Activated T-cell treated with anti-CD3 and anti-CD28 coated beads, Interleukin-2, amount 50 U/mL, for 48 hours (primary cell): Measurements from ENCODE around the gene LIMS2.

ENCODE experiments used
- DNase-seq, 2 experiments: peaks; one replicate each; pipeline ENCODE4 v3.0.0-alpha.2; 2020

Gene LIMS2

GRCh38 chr2:127675331-127676261, at the start of gene LIMS2:
Gene LIMS2, minus strand, starts transcription at chr2:127675530. Its CDS starts 506 bp downstream, at chr2:127675024.
- DNase-seq = peak in 1 of 2 experiments; percentile 24

DNA sequence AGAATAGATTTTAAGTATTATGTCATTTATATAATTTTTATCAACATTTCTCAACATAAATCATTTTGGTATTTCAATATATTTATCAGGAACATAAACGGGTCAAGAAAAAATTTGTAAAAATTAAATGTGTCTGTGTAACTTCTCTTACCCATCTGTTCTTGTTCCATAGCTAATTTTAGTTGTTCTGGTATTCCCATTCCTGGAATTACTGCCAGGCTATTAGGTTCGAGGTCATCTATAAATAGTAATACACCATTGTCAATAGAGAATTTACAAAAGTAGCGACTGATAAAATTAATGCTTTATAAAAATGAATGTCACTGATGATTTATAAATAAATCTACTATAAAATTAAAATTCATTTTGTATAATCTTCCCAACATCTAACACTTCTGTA, 47.5 kb upstream of the LIMS2 start:
- no peak for DNase-seq

GRCh38 chr2:127721978-127722355, 46.6 kb upstream of the LIMS2 start:
- no peak for DNase-seq

GRCh38 chr2:127721311-127721977, 46.1 kb upstream of the LIMS2 start:
- no peak for DNase-seq

DNA sequence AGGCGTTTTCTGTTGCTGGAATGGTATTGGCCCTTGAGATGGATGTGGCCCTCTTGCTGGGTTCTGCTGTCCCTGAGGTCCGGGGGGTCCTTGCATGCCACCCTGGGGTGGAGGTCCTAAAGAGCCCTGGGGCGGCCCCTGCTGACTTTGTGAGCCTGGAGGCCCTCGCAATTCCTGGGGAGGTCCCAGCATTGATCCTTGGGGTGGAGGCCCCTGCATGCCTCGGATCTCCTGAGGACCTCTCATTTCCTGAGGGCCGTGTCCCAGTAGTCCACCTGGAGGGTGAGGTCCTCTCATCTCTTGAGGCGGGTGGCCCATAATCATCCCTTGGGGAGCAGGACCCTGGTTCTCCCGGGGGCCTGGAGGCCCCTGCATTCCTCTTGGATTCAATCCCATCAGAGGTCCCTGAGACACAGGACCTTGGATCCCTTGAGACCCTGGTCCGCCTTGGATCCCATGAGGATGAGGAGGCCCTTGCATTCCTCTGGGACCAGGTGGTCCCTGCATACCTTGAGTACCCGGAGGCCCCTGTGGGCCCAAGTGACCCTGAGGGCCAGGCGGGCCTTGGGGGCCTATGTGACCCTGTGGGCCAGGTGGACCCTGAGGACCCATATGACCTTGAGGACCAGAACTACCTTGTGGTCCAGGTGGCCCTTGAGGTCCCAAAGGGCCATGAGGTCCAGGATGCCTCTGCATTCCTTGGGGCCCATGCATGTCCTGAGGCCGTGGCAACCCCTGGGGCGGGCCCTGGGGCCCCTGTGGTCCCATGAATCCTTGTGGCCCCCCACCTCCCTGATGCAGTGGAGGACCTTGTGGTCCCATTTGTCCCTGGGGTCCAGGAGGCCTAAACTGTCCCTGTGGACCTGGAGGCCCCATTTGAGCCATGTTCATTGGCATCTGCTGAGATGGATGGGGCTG, 44.2 kb upstream of the LIMS2 start:
- no peak for DNase-seq

GRCh38 chr2:127718271-127718670, 42.9 kb upstream of the LIMS2 start:
- DNase-seq = no peak

DNA sequence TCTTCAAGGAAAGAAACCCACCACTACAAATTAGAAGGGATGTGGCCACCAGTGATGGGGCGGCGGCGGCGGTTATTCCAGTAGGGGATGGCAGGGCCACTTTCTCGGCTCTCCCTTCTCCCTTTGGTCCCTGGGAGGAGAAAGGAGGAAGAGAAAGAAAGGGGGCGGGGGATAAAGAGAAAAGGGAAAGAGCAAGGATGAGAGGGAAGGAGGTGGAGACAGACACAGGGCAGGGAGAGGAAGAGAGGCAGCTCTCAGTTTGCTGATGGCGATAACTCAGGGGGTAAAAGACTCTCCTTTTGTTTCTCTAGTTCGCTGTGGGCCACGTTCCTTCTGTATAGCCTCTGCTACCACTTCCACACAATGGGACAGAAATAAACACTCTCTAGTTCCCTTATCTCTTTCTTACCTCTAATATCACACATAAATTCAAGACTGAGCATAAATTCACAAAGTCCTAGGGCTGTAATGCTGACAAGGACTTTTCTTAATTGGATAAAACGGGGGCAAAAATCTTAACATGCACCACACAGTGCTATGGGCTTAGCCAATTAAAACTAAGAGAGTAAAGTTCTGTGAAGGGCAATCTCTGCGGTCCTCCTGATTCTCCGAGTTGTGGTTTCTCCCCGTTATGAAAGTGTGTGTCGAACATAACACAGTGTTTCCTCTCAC, 40.6 kb upstream of the LIMS2 start:
- DNase-seq = no peak

DNA sequence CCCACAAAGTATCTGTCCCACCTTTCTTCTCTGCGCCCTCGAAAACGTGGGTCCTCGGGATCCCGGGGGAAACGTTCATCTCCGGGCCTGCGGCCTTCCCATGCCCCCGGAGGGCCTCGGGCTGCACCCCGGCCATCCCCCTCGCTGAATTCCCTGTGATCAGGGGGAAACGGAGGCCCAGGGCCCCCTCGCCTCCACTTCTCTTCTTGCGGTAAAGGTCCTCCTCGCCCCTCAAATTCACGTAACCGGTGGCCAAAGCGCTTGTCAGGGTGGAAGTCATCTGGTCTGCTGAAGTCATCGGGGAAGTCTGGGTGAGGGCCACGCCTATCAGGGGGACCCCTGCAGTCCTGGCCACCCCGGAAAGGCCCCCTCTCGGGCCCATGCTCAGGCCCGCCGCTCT, 38.2 kb upstream of the LIMS2 start:
- no peak for DNase-seq

DNA sequence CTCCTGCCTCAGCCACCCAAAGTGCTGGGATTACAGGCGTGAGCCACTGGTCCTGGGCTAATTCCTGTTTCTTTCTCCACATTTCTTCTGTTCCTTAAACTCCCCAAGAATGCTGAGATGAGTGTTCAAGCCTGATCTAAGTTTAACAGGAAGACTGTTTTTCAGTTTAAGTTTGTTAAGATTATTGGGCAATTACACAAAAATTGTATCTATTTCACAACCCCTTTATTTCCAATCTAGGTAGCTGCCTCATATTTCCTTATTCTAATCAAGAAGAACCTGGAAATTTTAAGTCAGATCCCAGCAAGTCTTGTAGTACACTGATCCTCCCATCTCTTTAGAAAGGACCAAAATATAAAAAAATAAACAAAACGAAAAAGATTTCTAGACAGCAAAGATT, 37.7 kb upstream of the LIMS2 start:
- no peak for DNase-seq

DNA sequence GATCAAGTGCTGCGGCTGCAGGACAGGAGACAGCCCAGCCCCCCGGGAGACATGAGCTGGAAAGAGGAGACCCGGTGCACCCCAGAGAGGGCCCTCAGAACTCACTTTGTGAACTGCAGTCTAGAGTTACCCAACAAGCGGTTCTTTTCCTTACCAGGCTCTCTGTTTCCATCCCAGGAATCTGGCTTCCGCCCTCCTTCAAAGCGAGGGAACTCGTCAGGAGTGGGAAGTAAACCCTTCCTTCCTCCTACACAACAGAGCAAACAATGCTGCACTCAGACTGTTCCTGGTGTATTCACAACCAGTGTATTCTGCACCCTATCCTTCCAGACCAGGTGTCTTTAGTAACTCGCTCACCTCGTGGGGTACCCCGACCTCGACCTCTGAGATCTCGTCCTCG, 34.0 kb upstream of the LIMS2 start:
- DNase-seq = no peak

GRCh38 chr2:127707890-127708648, 32.7 kb upstream of the LIMS2 start:
- no peak for DNase-seq

DNA sequence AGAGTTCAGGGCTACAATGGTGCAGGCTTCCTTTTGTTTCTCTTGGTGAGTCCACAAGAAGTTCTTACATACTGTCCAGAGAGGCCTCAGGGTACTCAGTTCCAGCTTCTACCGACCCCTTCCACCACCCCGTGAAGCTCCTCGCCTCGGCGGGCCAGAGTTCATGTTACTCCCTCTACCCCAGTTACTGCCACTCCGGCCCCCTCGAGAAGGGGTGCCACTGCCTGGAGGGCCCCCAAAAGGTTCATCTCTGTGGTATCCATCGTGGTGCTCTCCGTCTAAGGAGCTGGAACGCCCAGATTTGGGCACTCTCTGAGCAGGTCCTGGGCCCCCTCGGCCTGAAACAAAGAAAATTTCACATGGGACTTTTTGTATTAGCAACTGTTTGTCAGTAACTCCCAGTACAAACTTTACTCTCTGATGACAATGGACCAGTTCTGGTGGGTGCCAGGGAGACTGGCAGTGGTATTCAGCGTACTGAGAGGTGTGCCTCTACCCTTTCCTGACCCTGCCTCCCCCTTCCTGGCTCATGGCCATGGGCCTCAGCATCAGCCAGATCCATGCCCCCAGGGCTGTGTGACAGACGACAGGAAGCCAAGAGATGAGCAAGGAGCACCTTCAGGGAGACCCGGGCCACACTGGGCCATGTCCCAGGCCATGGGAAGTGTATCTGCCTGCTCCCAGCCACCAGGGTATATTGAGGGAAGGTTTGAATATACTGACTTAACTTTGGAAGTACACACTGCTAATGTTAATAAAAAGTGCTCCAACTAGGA, 31.1 kb upstream of the LIMS2 start:
- no peak for DNase-seq

DNA sequence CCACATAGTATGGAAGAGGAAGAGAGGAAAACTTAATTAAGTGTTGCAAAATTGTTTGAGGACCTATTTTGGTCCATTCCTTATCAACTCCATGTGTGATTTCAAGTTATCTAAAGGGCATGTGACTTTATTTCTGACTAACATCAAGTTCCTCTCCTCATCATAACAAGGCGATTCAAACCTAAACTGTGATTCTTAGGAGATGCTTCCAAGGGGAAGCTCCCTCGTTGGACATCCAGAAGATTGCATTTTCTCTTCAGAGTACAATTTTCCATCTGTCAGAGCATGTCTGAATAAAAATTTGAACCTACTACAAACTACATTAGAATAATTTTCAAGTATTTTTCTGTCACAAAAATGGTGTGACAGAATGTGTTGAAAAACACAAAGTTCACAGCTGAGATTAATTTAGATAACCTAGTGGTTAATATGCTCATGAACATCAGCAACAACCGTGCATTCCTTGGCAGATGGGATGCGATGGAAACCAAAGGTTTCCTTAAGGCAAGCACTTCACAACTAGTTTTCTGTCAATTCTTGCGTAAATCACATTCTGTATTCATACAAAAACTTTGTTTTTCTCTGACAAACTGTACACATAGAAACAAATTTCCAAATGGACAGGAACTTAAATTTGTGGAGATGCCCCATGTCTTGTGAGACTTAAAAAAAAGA, 30.2 kb upstream of the LIMS2 start:
- DNase-seq = no peak

GRCh38 chr2:127704641-127705390, 29.5 kb upstream of the LIMS2 start:
- no peak for DNase-seq

GRCh38 chr2:127703282-127703681, 28.0 kb upstream of the LIMS2 start:
- no peak for DNase-seq

DNA sequence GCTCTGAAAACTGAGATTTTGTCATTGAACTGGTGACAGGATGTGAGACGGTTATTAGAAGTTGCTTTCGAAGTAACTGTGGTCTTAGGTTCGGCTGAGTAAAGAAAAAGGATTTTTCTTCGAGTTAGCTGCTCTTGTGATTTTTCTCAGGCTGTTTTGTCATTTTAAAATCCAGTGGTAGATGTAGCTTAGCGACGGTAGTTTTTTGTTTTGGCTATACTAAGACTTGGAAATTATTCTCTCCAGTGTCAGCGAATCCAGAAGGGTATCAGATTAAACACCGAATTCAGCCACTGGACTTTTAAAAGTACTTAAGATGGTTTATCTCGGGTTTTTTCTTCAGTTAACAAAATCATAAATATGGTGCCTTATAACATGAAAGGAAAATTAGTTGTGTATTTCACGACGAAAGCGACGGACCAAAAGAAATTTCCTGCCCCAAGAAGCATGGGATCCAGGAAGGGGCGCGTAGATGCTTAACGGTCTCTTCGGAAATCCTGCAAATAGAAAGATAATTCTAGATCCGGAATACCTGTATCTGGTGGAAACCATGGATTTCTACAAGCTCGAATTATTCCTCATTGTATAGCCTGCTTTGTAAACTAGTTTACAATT, 27.2 kb upstream of the LIMS2 start:
- no peak for DNase-seq

DNA sequence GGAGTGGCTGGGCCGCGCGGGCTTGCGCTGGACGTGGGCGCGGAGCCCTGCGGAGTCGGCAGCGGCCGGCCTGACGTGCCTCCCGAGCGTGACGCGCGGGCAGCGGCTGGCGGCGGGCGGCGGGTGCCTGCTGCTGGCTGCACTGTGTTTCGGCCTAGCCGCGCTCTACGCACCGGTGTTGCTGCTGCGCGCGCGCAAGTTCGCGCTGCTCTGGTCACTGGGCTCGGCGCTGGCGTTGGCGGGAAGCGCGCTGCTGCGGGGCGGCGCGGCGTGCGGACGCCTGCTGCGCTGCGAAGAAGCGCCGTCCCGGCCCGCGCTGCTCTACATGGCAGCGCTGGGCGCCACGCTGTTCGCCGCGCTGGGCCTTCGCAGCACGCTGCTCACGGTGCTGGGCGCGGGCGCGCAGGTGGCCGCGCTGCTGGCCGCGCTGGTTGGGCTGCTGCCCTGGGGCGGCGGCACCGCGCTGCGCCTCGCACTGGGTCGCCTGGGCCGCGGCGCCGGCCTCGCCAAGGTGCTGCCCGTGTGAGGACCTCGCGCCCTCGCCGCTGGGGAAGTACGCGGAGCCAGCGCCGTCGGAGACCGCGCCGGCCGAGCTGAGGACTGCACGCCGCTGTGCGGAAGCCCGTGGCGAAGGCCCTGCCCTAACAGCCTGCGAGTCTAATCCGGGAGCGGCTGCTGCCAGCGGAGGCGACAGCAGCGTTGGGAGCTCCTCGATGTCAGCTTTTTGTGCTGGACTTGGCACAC, 26.5 kb upstream of the LIMS2 start:
- peak; percentile 83 to 87 for DNase-seq

DNA sequence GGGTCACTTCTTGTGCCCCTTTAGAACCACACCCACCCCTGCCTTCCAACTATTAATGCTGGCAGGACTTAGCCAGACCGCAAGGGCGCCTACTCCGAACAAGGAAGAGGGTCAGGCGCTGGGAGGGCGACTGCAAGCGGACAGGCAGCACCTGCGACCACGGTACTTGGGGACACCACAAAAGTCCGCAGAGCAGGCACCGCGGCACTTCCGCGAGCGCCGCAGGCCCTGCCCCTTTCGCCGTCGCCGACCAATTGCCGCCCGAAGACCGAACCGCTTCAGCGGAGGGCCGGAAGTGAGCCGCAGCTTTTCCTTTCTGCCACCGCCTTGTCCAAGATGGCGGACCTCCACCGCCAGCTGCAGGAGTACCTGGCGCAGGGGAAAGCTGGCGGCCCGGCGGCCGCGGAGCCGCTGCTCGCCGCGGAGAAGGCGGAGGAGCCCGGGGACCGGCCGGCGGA, 25.9 kb upstream of the LIMS2 start, which contains the start of gene SFT2D3:
TSS of gene SFT2D3 (plus strand) at position 305 of the 458 bp plus-strand sequence. CDS start at position 337, 32 bp downstream.
- DNase-seq = peak; percentile 91 to 94
